Cardiac fibroblast (primary cell): Measurements from ENCODE around the gene FBXW8.

Source experiments
- DNase-seq, 2 donors: peaks; one replicate each; pipeline versions ENCODE4 v3.0.0 to v3.0.0-alpha.2; 2010; ENCODE audit warnings: low read depth in 2 of 2
- H3K4me3 ChIP-seq, 2 donors: replicated peaks in 1 of 2; 1 replicate in 1 of 2; 2 replicates in 1 of 2; pipeline ENCODE4 v1.5.1; 2011; ENCODE audit warnings: low read depth in 2 of 2, low read length in 2 of 2, mild to moderate bottlenecking in 2 of 2, moderate library complexity in 1 of 2
- TF ChIP-seq, protein P1 (sequence below): IDR thresholded peaks from one replicate; pipeline ENCODE4 v1.5.1; 2011; ENCODE audit warnings: low read depth, mild to moderate bottlenecking, low read length, inconsistent platforms

Gene FBXW8

DNA sequence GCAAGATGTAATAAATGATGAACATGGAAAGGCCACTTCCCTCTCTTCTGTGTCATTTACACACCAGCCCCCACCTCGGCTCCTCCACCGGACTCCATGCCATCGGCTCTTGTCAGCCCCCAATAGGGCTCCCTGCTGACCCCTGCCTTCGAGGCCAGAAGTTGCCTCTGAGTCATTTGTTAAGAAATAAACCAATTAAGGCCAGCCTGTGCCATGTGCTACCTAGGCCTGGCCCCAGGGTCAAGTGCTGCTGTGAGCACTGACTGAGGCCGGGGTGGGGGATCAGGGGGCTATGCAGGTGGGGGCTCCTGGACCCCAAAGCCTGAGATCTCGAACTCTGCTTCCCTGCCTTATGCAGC, 135.2 kb downstream of the FBXW8 start:
- DNase-seq: no peak
- TF ChIP-seq, protein P1, sequence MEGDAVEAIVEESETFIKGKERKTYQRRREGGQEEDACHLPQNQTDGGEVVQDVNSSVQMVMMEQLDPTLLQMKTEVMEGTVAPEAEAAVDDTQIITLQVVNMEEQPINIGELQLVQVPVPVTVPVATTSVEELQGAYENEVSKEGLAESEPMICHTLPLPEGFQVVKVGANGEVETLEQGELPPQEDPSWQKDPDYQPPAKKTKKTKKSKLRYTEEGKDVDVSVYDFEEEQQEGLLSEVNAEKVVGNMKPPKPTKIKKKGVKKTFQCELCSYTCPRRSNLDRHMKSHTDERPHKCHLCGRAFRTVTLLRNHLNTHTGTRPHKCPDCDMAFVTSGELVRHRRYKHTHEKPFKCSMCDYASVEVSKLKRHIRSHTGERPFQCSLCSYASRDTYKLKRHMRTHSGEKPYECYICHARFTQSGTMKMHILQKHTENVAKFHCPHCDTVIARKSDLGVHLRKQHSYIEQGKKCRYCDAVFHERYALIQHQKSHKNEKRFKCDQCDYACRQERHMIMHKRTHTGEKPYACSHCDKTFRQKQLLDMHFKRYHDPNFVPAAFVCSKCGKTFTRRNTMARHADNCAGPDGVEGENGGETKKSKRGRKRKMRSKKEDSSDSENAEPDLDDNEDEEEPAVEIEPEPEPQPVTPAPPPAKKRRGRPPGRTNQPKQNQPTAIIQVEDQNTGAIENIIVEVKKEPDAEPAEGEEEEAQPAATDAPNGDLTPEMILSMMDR: peak; percentile 5
- no peak overlapping the region for H3K4me3 ChIP-seq

DNA sequence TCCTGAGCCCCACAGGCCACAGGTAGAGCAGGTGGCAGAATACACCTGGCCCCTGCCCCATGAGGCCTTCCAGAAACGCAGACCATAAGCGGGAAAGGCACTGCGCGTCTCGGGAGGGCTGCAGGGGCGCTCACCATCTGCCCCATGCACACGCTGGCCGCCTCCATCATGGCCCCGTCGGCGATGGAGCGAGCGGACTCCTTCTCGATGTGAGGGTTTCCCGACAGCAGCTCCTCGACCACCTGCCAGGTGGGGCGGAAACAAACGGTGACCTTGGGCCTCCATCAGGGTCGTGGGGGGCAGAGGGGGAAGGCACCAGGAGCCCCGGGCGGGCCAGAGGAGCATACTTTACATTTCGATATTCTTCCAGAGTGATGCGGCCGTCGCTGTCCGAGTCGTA, 135.7 kb downstream of the FBXW8 start:
- H3K4me3 ChIP-seq: no peak overlapping the region
- DNase-seq: no peak
- TF ChIP-seq, protein P1: no peak

DNA sequence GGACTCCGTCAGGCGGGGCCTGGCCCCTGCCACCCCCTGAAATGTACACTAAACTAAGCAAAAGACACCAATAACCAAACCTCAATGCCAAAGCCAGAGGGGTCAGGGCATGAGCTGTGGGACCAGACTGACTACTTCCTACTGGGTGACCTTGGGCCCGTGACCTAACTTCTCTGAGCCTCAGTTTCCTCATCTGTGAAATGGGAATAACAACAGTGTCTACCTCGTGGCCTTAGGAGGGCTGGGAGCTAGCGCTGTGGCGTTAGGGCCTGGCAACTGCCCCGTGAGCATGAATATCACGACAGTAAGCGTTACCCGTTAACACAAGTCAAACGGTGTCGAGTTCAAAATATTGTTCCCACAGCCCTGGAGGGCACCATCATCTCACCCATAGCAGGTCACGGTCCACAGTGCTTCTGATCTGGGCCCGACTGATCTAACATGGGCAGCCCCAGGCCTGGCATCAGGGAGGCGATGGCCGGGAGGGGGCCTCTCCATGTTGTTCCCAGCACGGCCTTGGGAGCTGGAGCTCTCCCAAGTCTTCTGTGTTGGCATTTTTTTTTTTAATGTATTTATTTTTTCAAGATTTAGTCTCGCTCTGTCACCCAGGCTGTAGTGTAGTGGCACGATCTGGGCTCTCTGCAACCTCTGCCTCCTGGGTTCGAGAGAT, 136.2 kb downstream of the FBXW8 start:
- H3K4me3 ChIP-seq: no peak overlapping the region

GRCh38 chr12:117047810-117048584, 137.2 kb downstream of the FBXW8 start:
- no peak overlapping the region for H3K4me3 ChIP-seq
- TF ChIP-seq, protein P1: no peak
- peak; percentile 29 to 49 for DNase-seq

More for the DNA sequence above, 136.2 kb downstream of the FBXW8 start:
- TF ChIP-seq, protein P1: no peak
- DNase-seq: no peak

GRCh38 chr12:117048585-117048904, 137.8 kb downstream of the FBXW8 start:
- H3K4me3 ChIP-seq: no peak overlapping the region
- no peak for DNase-seq
- TF ChIP-seq, protein P1: no peak

DNA sequence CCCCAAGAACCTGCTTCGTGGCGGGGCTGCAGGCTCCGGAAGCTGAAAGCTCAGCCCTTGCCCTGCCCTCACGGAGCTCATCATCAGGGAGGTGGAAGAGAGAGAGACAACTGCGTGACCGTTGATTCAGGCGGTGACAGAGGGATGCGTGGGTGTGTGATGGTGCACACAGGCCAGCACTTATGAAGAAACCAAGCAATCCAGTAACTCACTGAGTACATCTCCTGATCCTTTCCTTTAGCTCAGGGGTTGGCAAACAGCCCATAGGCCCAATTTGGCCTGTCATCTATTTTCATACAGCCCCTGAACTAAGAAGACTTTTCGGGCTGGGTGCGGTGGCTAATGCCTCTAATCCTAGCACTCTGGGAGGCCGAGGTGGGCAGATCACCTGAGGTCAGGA, 138.5 kb downstream of the FBXW8 start:
- peak; percentile 8 to 22 for DNase-seq
- TF ChIP-seq, protein P1: no peak
- no peak overlapping the region for H3K4me3 ChIP-seq
